Trophoblast cell (in vitro differentiated cells and primary cell): Measurements from ENCODE around the gene CMC1.
"Not testable (repeated sequence)": the region's sequence is repeated elsewhere in the genome, so short reads cannot be mapped to it uniquely, and the experiment has no call there.

Experiments used
- DNase-seq, 2 donors: peaks; one replicate each; pipeline ENCODE4 v3.0.0-alpha.2; 2016
- H2AFZ ChIP-seq: 2 replicates; pipeline ENCODE4 v1.6.1; 2013; ENCODE audit warnings: low read length, moderate library complexity, mild to moderate bottlenecking; ENCODE audit not compliant: insufficient read depth, poor library complexity
- H2AK5ac ChIP-seq: 2 replicates; pipeline ENCODE4 v1.6.1; 2013; ENCODE audit warnings: mild to moderate bottlenecking, low read length
- H2BK120ac ChIP-seq: 2 replicates; pipeline ENCODE4 v1.6.1; 2013; ENCODE audit warnings: low read length, mild to moderate bottlenecking, moderate library complexity; ENCODE audit not compliant: insufficient read depth, poor library complexity
- H2BK12ac ChIP-seq: 2 replicates; pipeline ENCODE4 v1.6.1; 2013; ENCODE audit warnings: mild to moderate bottlenecking, low read length, moderate library complexity
- H2BK5ac ChIP-seq: 2 replicates; pipeline ENCODE4 v1.6.1; 2013; ENCODE audit warnings: low read length, low read depth, moderate library complexity, mild to moderate bottlenecking; ENCODE audit not compliant: poor library complexity
- H3K14ac ChIP-seq: 2 replicates; pipeline ENCODE4 v1.6.1; 2013; ENCODE audit warnings: mild to moderate bottlenecking, low read length
- H3K18ac ChIP-seq: 2 replicates; pipeline ENCODE4 v1.6.1; 2013; ENCODE audit warnings: mild to moderate bottlenecking, low read length
- H3K23ac ChIP-seq: 2 replicates; pipeline ENCODE4 v1.6.1; 2013; ENCODE audit warnings: low read length
- H3K27ac ChIP-seq: 2 replicates; pipeline ENCODE4 v1.5.1; 2013; ENCODE audit warnings: low read depth, mild to moderate bottlenecking, inconsistent platforms, low read length, moderate library complexity
- H3K27me3 ChIP-seq: 2 replicates; pipeline ENCODE4 v1.6.1; 2013; ENCODE audit warnings: inconsistent platforms, mild to moderate bottlenecking, low read length, moderate library complexity; ENCODE audit not compliant: insufficient read depth
- H3K36me3 ChIP-seq, 2 experiments: 1 replicate in 1 of 2; 2 replicates in 1 of 2; pipeline ENCODE4 v1.6.1; 2013; ENCODE audit warnings: low read length in 2 of 2, mild to moderate bottlenecking in 2 of 2, moderate library complexity in 1 of 2; ENCODE audit not compliant: insufficient read depth in 2 of 2, control insufficient read depth in 1 of 2
- H3K4ac ChIP-seq: 2 replicates; pipeline ENCODE4 v1.6.1; 2013; ENCODE audit warnings: low read depth, mild to moderate bottlenecking, low read length, moderate library complexity
- H3K4me1 ChIP-seq, 2 experiments: 1 replicate in 1 of 2; 2 replicates in 1 of 2; pipeline ENCODE4 v1.6.1; 2013; ENCODE audit warnings: low read length in 2 of 2, mild to moderate bottlenecking in 2 of 2, moderate library complexity in 1 of 2; ENCODE audit not compliant: insufficient read depth in 2 of 2, control insufficient read depth in 1 of 2
- H3K4me2 ChIP-seq: 2 replicates; pipeline ENCODE4 v1.6.1; 2013; ENCODE audit warnings: inconsistent platforms, mild to moderate bottlenecking, low read length, moderate library complexity
- H3K4me3 ChIP-seq: 2 replicates; pipeline ENCODE4 v1.5.1; 2013; ENCODE audit warnings: mild to moderate bottlenecking, low read depth, low read length, inconsistent platforms
- H3K79me1 ChIP-seq: one replicate; pipeline ENCODE4 v1.6.1; 2013; ENCODE audit warnings: low read length
- H3K79me2 ChIP-seq: 2 replicates; pipeline ENCODE4 v1.6.1; 2013; ENCODE audit warnings: low read length, mild to moderate bottlenecking; ENCODE audit not compliant: control insufficient read depth, insufficient read depth, poor library complexity
- H3K9ac ChIP-seq: 2 replicates; pipeline ENCODE4 v1.6.1; 2013; ENCODE audit warnings: mild to moderate bottlenecking, low read length
- H3K9me3 ChIP-seq: 2 replicates; pipeline ENCODE4 v1.6.1; 2013; ENCODE audit warnings: low read depth, mild to moderate bottlenecking, control low read depth, inconsistent platforms, low read length; ENCODE audit not compliant: insufficient read depth
- H4K12ac ChIP-seq: 2 replicates; pipeline ENCODE4 v1.6.1; 2013; ENCODE audit warnings: low read depth, mild to moderate bottlenecking, low read length, moderate library complexity
- H4K8ac ChIP-seq: 2 replicates; pipeline ENCODE4 v1.6.1; 2013; ENCODE audit warnings: low read depth, mild to moderate bottlenecking, low read length, moderate library complexity
- H4K91ac ChIP-seq: one replicate; pipeline ENCODE4 v1.6.1; 2013; ENCODE audit warnings: low read depth, mild to moderate bottlenecking, low read length, moderate library complexity
- WGBS: extraction: QIAGEN DNeasy Blood & Tissue Kit; methylation state at CpG from one replicate; pipeline ENCODE4 v1.1.7; 2013; ENCODE audit warnings: missing lambda C conversion rate; ENCODE audit not compliant: insufficient read length, insufficient coverage; ENCODE audit errors: extremely low coverage; 5-methylcytosine and 5-hydroxymethylcytosine counted together

The CMC1 gene

DNA sequence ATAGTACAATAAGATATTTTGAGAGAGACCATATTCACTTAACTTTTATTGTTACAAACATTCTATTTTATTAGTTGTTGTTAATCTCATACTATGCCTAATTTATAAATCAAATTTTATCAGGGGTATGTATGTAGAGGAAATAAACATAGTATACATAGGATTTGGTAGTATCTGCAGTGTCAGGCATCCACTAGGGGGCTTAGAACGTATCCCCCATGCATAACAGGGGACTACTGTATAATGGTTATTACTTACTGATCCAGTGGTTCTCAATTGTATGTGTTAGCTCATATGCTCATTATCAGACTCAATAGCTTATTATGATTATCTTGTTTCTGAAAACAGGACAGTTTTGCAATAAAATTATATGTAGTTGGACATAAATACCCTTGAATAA lies 27.6 kb downstream of the CMC1 start:
- no peak overlapping the region for H3K23ac ChIP-seq
- WGBS: no CpG with 5 or more reads among the region's 1 CpG
- H2BK12ac ChIP-seq: no peak overlapping the region

GRCh38 chr3:28269884-28270283 lies 28.5 kb downstream of the CMC1 start:
- not testable (repeated sequence) for H3K14ac ChIP-seq, H3K9ac ChIP-seq, H4K12ac ChIP-seq, H3K4me3 ChIP-seq, H2AFZ ChIP-seq, H3K4me1 ChIP-seq, H2BK12ac ChIP-seq, H4K91ac ChIP-seq, H2BK120ac ChIP-seq, H3K79me2 ChIP-seq, H3K23ac ChIP-seq, H3K18ac ChIP-seq, H2BK5ac ChIP-seq, H2AK5ac ChIP-seq, H3K4ac ChIP-seq, H3K9me3 ChIP-seq, DNase-seq, H4K8ac ChIP-seq, H3K79me1 ChIP-seq, H3K27me3 ChIP-seq, H3K4me2 ChIP-seq, H3K27ac ChIP-seq, H3K36me3 ChIP-seq
- WGBS: no CpG with 5 or more reads among the region's 2 CpGs

More for the DNA sequence above, 27.6 kb downstream of the CMC1 start:
- Histone ChIP-seq H2BK120ac (no peak overlapping the region), H3K9me3 (no peaks in the 10 kb centered on the region), H2AK5ac (no peak overlapping the region), H3K4me1 (no peaks in the 10 kb centered on the region), H4K12ac (no peak overlapping the region), H3K18ac (no peak overlapping the region), H2BK5ac (no peak overlapping the region), H2AFZ (no peak overlapping the region), H3K9ac (no peak overlapping the region), H3K27ac (no peak overlapping the region), H3K4me3 (no peak overlapping the region), H3K14ac (no peak overlapping the region), H3K27me3 (no peaks in the 10 kb centered on the region), H3K36me3 (no peaks in the 10 kb centered on the region), H4K8ac (no peak overlapping the region), H3K79me2 (no peaks in the 10 kb centered on the region), H4K91ac (no peak overlapping the region), H3K4ac (no peak overlapping the region), H3K79me1 (no peaks in the 10 kb centered on the region), H3K4me2 (no peak overlapping the region)
- DNase-seq: no peak

DNA sequence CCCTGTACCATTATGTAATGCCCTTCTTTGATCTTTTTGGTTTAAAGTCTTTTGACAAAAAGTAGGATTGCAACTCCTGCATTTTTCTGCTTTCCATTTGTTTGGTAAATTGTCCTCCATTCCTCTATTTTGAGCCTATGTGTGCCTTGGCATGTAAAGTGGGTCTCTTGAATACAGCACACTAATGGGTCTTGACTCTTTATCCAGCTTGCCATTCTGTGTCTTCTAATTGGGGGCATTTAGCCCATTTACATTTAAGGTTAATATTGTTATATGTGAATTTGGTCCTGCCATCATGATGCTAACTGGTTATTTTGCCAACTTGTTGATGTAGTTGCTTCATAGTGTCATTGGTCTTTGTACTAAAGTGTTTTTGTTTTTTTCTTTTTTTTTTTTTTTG lies 32.4 kb downstream of the CMC1 start:
- no peak overlapping the region for H2BK120ac ChIP-seq
- H3K9me3 ChIP-seq: peaks cover 2% of the 10 kb centered on the region
- no peaks in the 10 kb centered on the region for H3K79me1 ChIP-seq
- H3K9ac ChIP-seq: no peak overlapping the region
- no peak for DNase-seq
- no peak overlapping the region for H3K4ac ChIP-seq
- H3K36me3 ChIP-seq: peaks cover 4% of the 10 kb centered on the region in 2 experiments
- H2AFZ ChIP-seq: no peak overlapping the region
- H4K8ac ChIP-seq: no peak overlapping the region
- no peak overlapping the region for H3K27ac ChIP-seq
- no peaks in the 10 kb centered on the region for H3K27me3 ChIP-seq
- H2BK5ac ChIP-seq: no peak overlapping the region
- H3K4me2 ChIP-seq: no peak overlapping the region
- no peak overlapping the region for H4K12ac ChIP-seq
- no peaks in the 10 kb centered on the region for H3K4me1 ChIP-seq
- H3K18ac ChIP-seq: no peak overlapping the region
- no peak overlapping the region for H4K91ac ChIP-seq
- no peak overlapping the region for H3K4me3 ChIP-seq
- no peak overlapping the region for H2AK5ac ChIP-seq
- H3K79me2 ChIP-seq: no peaks in the 10 kb centered on the region
- H3K23ac ChIP-seq: no peak overlapping the region
- H3K14ac ChIP-seq: no peak overlapping the region
- H2BK12ac ChIP-seq: no peak overlapping the region

- no peak overlapping the region for H3K14ac ChIP-seq
- no peaks in the 10 kb centered on the region for H3K79me2 ChIP-seq
- no peak overlapping the region for H3K23ac ChIP-seq
- no peak overlapping the region for H3K9ac ChIP-seq
- peaks cover 4% of the 10 kb centered on the region in 2 experiments for H3K36me3 ChIP-seq
- no peak overlapping the region for H3K27ac ChIP-seq
- H4K8ac ChIP-seq: no peak overlapping the region
- no CpG with 5 or more reads among the region's 2 CpGs for WGBS
- no peak overlapping the region for H2AFZ ChIP-seq
- no peak overlapping the region for H4K91ac ChIP-seq
- H3K4me1 ChIP-seq: no peaks in the 10 kb centered on the region
- no peaks in the 10 kb centered on the region for H3K79me1 ChIP-seq
- no peak for DNase-seq
- H3K18ac ChIP-seq: no peak overlapping the region
- no peak overlapping the region for H2BK12ac ChIP-seq
- no peak overlapping the region for H2BK120ac ChIP-seq
- peaks cover 2% of the 10 kb centered on the region for H3K9me3 ChIP-seq
- H3K27me3 ChIP-seq: no peaks in the 10 kb centered on the region
- no peak overlapping the region for H2BK5ac ChIP-seq
- no peak overlapping the region for H3K4me2 ChIP-seq
- H3K4me3 ChIP-seq: no peak overlapping the region
- no peak overlapping the region for H3K4ac ChIP-seq
- no peak overlapping the region for H4K12ac ChIP-seq
- H2AK5ac ChIP-seq: no peak overlapping the region
Measured at GRCh38 chr3:28278918-28279317, 37.5 kb downstream of the CMC1 start.
